ENCODE data around the gene NR5A2. TPM values are rescaled to one million over a fixed set of nuclear protein-coding genes. Genes with fewer than 3 reads are reported as not detected.

The NR5A2 gene
- total and polyA plus RNA-seq, 2 donors from 2014 or later = 0.13 to 6.3 TPM

GRCh38 chr1:200107004-200107470 lies 79.5 kb downstream of the NR5A2 start:
- FAIRE-seq (no peak), DNase-seq (no peak)
- Histone ChIP-seq H3K4me3 (ENCODE audit: low read length in 3 of 3) (no peak overlapping the region), H3K36me3 (ENCODE audit: control insufficient read depth in 2 of 3, insufficient read depth in 3 of 3, low read length in 3 of 3) (no peaks in the 10 kb centered on the region), H3K4me1 (ENCODE audit: control insufficient read depth in 2 of 3, insufficient read depth in 2 of 3, low read depth in 1 of 3, low read length in 3 of 3) (no peaks in the 10 kb centered on the region), H3K27me3 (ENCODE audit: control insufficient read depth, insufficient read depth, low read length) (no peaks in the 10 kb centered on the region), H3K9me3 (ENCODE audit: control insufficient read depth in 2 of 3, insufficient read depth in 1 of 3, low read length in 3 of 3) (no peaks in the 10 kb centered on the region), H3K9ac (ENCODE audit: low read length in 3 of 3) (no peak overlapping the region), H3K27ac (ENCODE audit: low read depth in 2 of 2, low read length in 2 of 2) (no peak overlapping the region)
- no peak for TF ChIP-seq CTCF (IDR thresholded peaks at IDR 0.05; ENCODE audit: borderline replicate concordance, extremely low read depth, insufficient read depth)
- intact Hi-C loops (cut with DNase I) = no loop called here

DNA sequence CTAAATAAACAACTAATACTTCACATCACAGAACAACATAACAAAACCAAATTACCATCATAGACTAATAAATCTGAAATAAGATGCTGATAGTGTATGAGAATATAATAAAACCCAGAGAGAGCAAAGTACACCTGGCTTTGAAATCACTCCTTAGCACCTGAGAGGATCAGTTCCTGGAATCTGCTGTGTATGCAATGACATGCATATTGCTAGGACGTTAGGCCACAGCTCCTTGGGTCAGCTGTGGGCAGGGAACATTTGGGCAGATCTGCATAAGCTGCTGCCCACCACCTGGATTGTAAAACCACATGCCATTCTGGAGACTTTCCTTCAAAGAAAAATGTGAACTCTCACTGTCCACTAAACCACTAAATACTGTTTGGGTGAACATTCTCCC lies 81.1 kb downstream of the NR5A2 start:
- intact Hi-C loops (cut with DNase I) = no loop called here
- H3K9ac ChIP-seq (ENCODE audit: low read length in 3 of 3) = no peak overlapping the region
- H3K27ac ChIP-seq (ENCODE audit: low read depth in 2 of 2, low read length in 2 of 2) = no peak overlapping the region
- no peak for FAIRE-seq
- no peaks in the 10 kb centered on the region for H3K36me3 ChIP-seq (ENCODE audit: control insufficient read depth in 2 of 3, insufficient read depth in 3 of 3, low read length in 3 of 3)
- H3K4me3 ChIP-seq (ENCODE audit: low read length in 3 of 3) = no peak overlapping the region
- no peak for DNase-seq
- H3K4me1 ChIP-seq (ENCODE audit: control insufficient read depth in 2 of 3, insufficient read depth in 2 of 3, low read depth in 1 of 3, low read length in 3 of 3) = no peaks in the 10 kb centered on the region
- no peak for TF ChIP-seq CTCF (IDR thresholded peaks at IDR 0.05; ENCODE audit: borderline replicate concordance, extremely low read depth, insufficient read depth)
- H3K27me3 ChIP-seq (ENCODE audit: control insufficient read depth, insufficient read depth, low read length) = no peaks in the 10 kb centered on the region
- H3K9me3 ChIP-seq (ENCODE audit: control insufficient read depth in 2 of 3, insufficient read depth in 1 of 3, low read length in 3 of 3) = no peaks in the 10 kb centered on the region

DNA sequence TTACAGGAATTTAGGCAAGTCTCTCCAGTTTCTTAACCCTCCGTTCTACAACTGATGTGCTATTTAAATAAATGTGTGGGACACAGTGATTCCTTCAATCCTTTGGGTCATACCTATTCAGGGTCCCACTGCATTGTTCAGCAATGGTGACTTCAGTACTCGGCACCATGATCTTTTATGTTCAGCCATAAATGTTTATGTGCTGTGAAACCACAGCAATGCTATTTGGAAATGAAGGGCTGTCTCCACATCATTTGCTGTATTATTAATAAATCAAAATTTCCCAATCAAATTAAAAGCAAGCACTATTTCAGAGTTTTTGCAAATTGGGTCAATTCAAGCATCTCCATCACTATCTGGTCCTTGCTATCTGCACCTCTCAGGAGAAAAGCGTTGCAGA lies 84.8 kb downstream of the NR5A2 start:
- Histone ChIP-seq H3K36me3 (ENCODE audit: control insufficient read depth in 2 of 3, insufficient read depth in 3 of 3, low read length in 3 of 3) (no peaks in the 10 kb centered on the region), H3K4me3 (ENCODE audit: low read length in 3 of 3) (no peak overlapping the region), H3K27ac (ENCODE audit: low read depth in 2 of 2, low read length in 2 of 2) (no peak overlapping the region), H3K4me1 (ENCODE audit: control insufficient read depth in 2 of 3, insufficient read depth in 2 of 3, low read depth in 1 of 3, low read length in 3 of 3) (no peaks in the 10 kb centered on the region), H3K9me3 (ENCODE audit: control insufficient read depth in 2 of 3, insufficient read depth in 1 of 3, low read length in 3 of 3) (no peaks in the 10 kb centered on the region), H3K9ac (ENCODE audit: low read length in 3 of 3) (no peak overlapping the region), H3K27me3 (ENCODE audit: control insufficient read depth, insufficient read depth, low read length) (no peaks in the 10 kb centered on the region)
- intact Hi-C loops (cut with DNase I) = no loop called here
- TF ChIP-seq CTCF (IDR thresholded peaks at IDR 0.05; ENCODE audit: borderline replicate concordance, extremely low read depth, insufficient read depth) = no peak
- DNase-seq = no peak
- FAIRE-seq = no peak

GRCh38 chr1:200115532-200115931 lies 88.0 kb downstream of the NR5A2 start:
- Histone ChIP-seq H3K27me3 (ENCODE audit: control insufficient read depth, insufficient read depth, low read length) (no peaks in the 10 kb centered on the region), H3K36me3 (ENCODE audit: control insufficient read depth in 2 of 3, insufficient read depth in 3 of 3, low read length in 3 of 3) (no peaks in the 10 kb centered on the region), H3K4me1 (ENCODE audit: control insufficient read depth in 2 of 3, insufficient read depth in 2 of 3, low read depth in 1 of 3, low read length in 3 of 3) (no peaks in the 10 kb centered on the region), H3K9ac (ENCODE audit: low read length in 3 of 3) (no peak overlapping the region), H3K9me3 (ENCODE audit: control insufficient read depth in 2 of 3, insufficient read depth in 1 of 3, low read length in 3 of 3) (no peaks in the 10 kb centered on the region), H3K27ac (ENCODE audit: low read depth in 2 of 2, low read length in 2 of 2) (no peak overlapping the region), H3K4me3 (ENCODE audit: low read length in 3 of 3) (no peak overlapping the region)
- TF ChIP-seq CTCF (IDR thresholded peaks at IDR 0.05; ENCODE audit: borderline replicate concordance, extremely low read depth, insufficient read depth) = no peak
- DNase-seq (no peak), FAIRE-seq (no peak)
- intact Hi-C loops (cut with DNase I) = no loop called here
